ENCODE data around the gene ABCB6.
A peak's percentile ranks its signal among the peaks of the same experiment; 100 is the strongest.
"Not testable (repeated sequence)": the region's sequence is repeated elsewhere in the genome, so short reads cannot be mapped to it uniquely, and the experiment has no call there.

ABCB6 gene

DNA sequence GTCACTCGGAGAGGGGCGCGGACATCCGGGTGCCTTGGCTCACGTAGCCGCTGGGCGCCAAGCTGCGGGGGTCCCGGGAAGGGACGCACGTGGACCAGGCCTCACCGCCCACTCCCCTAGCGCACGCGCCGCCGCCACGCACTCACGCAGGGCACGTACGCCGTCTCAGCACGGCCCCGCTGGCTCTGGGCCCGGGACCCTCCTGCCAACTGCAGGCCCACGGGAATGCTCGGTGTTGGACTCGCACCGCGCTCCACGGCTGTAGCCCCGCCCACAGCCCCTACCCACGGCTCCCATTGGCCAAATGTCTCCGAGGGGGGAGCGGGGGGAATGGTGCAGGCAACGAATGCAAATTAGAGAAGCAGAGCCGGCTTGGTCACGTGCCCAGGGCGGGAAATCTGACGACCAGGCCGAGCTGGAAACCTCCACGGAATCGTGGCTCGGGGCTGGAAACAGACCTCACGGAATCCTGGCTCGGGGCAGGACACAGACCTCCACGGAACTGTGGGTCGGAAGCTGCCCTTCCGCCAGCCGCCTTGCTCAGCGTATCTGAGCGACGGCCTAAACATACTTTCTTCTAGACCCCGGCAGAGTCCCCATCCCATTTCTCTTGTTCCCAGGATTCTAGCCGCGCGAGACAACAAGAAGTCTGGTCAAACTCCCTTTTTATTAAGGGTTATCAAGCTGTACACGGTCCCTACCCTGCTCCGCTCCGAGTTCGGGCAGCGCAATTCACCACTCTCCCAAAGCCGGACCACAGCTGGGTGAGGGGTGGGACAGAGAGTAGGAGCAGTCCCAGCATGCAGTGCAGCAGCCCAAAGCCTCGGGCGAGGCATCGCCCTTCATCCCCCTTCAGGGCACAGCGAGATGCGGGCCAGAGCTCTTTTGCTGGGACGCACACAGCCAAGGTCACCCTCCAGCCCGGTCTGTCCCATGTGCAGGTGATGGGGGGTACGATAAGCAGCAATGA is at the start of gene ABCB6:
Gene ABCB6, minus strand, starts transcription at position 227 of the 970 bp plus-strand sequence. CDS start 285 bp downstream, outside the sequence.
- H3K4me3 ChIP-seq (ENCODE audit: low read depth, low read length), result peak within 1 kb of the TSS; percentile 64
- no peaks in the 10 kb centered on the region for H3K27me3 ChIP-seq (ENCODE audit: insufficient read depth, low read depth, severe bottlenecking)
- no peak for TF ChIP-seq CTCF (IDR thresholded peaks at IDR 0.05; ENCODE audit: low read depth, low read length)
- H3K9me3 ChIP-seq (ENCODE audit: severe bottlenecking), result no peaks in the 10 kb centered on the region
- peak within 1 kb of the TSS; percentile 91 for H3K27ac ChIP-seq
- H3K36me3 ChIP-seq, result peaks cover 76% of the 10 kb centered on the region
- DNase-seq, result peak; percentile 98

DNA sequence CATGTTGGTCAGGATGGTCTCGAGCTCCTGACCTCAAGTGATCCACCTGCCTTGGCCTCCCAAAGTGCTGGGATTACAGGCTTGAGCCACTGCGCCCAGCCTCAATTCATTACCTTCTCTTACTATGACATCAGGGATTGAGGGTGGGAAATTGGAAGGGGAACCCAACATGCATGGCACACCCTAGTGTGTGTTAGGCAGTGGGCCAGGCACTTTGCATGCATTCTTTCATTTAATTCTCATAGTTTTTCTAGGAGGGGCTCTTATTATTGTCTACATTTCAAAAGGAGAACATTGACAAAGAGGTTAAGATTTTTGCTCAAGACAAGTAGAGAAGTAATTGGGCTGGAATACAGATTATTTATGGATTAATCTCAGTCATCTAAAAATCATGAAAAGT is 49.5 kb upstream of the ABCB6 start:
- Histone ChIP-seq H3K4me3 (ENCODE audit: low read depth, low read length) (no peak overlapping the region), H3K9me3 (ENCODE audit: severe bottlenecking) (no peaks in the 10 kb centered on the region), H3K27me3 (ENCODE audit: insufficient read depth, low read depth, severe bottlenecking) (no peaks in the 10 kb centered on the region), H3K27ac (no peak overlapping the region), H3K36me3 (peaks cover 6% of the 10 kb centered on the region)
- no peak for DNase-seq
- TF ChIP-seq CTCF (IDR thresholded peaks at IDR 0.05; ENCODE audit: low read depth, low read length), result no peak

- peak; percentile 79 for DNase-seq
- H3K36me3 ChIP-seq, result peaks cover 6% of the 10 kb centered on the region
- no peak for TF ChIP-seq CTCF (IDR thresholded peaks at IDR 0.05; ENCODE audit: low read depth, low read length)
- no peaks in the 10 kb centered on the region for H3K9me3 ChIP-seq (ENCODE audit: severe bottlenecking)
- H3K27me3 ChIP-seq (ENCODE audit: insufficient read depth, low read depth, severe bottlenecking), result no peaks in the 10 kb centered on the region
- H3K27ac ChIP-seq, result peak overlapping the region; percentile 90
- peak overlapping the region; percentile 34 for H3K4me3 ChIP-seq (ENCODE audit: low read depth, low read length)
Measured at GRCh38 chr2:219266886-219267285, 48.1 kb upstream of the ABCB6 start.

GRCh38 chr2:219266232-219266631 is 47.5 kb upstream of the ABCB6 start:
- Histone ChIP-seq H3K36me3 (peaks cover 6% of the 10 kb centered on the region), H3K4me3 (ENCODE audit: low read depth, low read length) (peak overlapping the region; percentile 34), H3K9me3 (ENCODE audit: severe bottlenecking) (no peaks in the 10 kb centered on the region), H3K27me3 (ENCODE audit: insufficient read depth, low read depth, severe bottlenecking) (no peaks in the 10 kb centered on the region), H3K27ac (peak overlapping the region; percentile 90)
- no peak for DNase-seq
- no peak for TF ChIP-seq CTCF (IDR thresholded peaks at IDR 0.05; ENCODE audit: low read depth, low read length)

- H3K36me3 ChIP-seq, result no peaks in the 10 kb centered on the region
- no peak for TF ChIP-seq CTCF (IDR thresholded peaks at IDR 0.05; ENCODE audit: low read depth, low read length)
- H3K27ac ChIP-seq, result no peak overlapping the region
- no peak overlapping the region for H3K4me3 ChIP-seq (ENCODE audit: low read depth, low read length)
- H3K9me3 ChIP-seq (ENCODE audit: severe bottlenecking), result no peaks in the 10 kb centered on the region
- DNase-seq, result no peak
- H3K27me3 ChIP-seq (ENCODE audit: insufficient read depth, low read depth, severe bottlenecking), result no peaks in the 10 kb centered on the region
Measured at GRCh38 chr2:219261024-219261855, 42.5 kb upstream of the ABCB6 start.

- not testable (repeated sequence) for H3K36me3 ChIP-seq; H3K4me3 ChIP-seq (ENCODE audit: low read depth, low read length); H3K9me3 ChIP-seq (ENCODE audit: severe bottlenecking); H3K27me3 ChIP-seq (ENCODE audit: insufficient read depth, low read depth, severe bottlenecking); DNase-seq; H3K27ac ChIP-seq
Measured at GRCh38 chr2:219258942-219259341, 40.2 kb upstream of the ABCB6 start.
